Raji (cell line): ENCODE results near the gene SMAD6.

ENCODE experiments used
- POLR2A ChIP-seq: IDR thresholded peaks from 2 replicates; pipeline ENCODE4 v1.6.1; 2011; ENCODE audit warnings: low read depth, low read length, control low read depth; ENCODE audit not compliant: insufficient read depth

Gene SMAD6

GRCh38 chr15:66702035-66702786 lies at the start of gene SMAD6:
Gene SMAD6 (plus strand): TSS chr15:66702236. CDS start chr15:66703259, 1,023 bp downstream.
- TF ChIP-seq POLR2A = peak; percentile 52

GRCh38 chr15:66652806-66653205 lies 49.2 kb upstream of the SMAD6 start:
- TF ChIP-seq POLR2A = no peak

- TF ChIP-seq POLR2A = no peak
These were observed 48.6 kb upstream of the SMAD6 start for GRCh38 chr15:66653398-66653797.

- TF ChIP-seq POLR2A = no peak
These were observed 48.2 kb upstream of the SMAD6 start for GRCh38 chr15:66653852-66654251.

- no peak for TF ChIP-seq POLR2A
These were observed 47.7 kb upstream of the SMAD6 start for GRCh38 chr15:66654361-66654738.

- TF ChIP-seq POLR2A = no peak
These were observed 47.2 kb upstream of the SMAD6 start for GRCh38 chr15:66654739-66655375.

GRCh38 chr15:66655511-66655910 lies 46.5 kb upstream of the SMAD6 start:
- no peak for TF ChIP-seq POLR2A

- no peak for TF ChIP-seq POLR2A
These were observed 46.0 kb upstream of the SMAD6 start for GRCh38 chr15:66655997-66656396.

GRCh38 chr15:66657185-66658020 lies 44.6 kb upstream of the SMAD6 start:
- no peak for TF ChIP-seq POLR2A

GRCh38 chr15:66658044-66658443 lies 44.0 kb upstream of the SMAD6 start:
- TF ChIP-seq POLR2A = no peak

- TF ChIP-seq POLR2A = no peak
These were observed 43.2 kb upstream of the SMAD6 start for GRCh38 chr15:66658855-66659254.

- no peak for TF ChIP-seq POLR2A
These were observed 42.7 kb upstream of the SMAD6 start for GRCh38 chr15:66659384-66659783.

GRCh38 chr15:66661432-66662096 lies 40.5 kb upstream of the SMAD6 start:
- no peak for TF ChIP-seq POLR2A

- TF ChIP-seq POLR2A = no peak
These were observed 39.5 kb upstream of the SMAD6 start for GRCh38 chr15:66662522-66662921.

- no peak for TF ChIP-seq POLR2A
These were observed 38.4 kb upstream of the SMAD6 start for GRCh38 chr15:66663664-66664063.
